ENCODE results near the gene OSR1. TPM values are rescaled to one million over a fixed set of nuclear protein-coding genes. Genes with fewer than 3 reads are reported as not detected.

The OSR1 gene
- total RNA-seq (2014; rRNA removed; shearing (Covaris generic)) (0.24 TPM in 1 of 2 replicates, not detected in the other), polyA plus RNA-seq (2016; fragmentation: Nextera tagmentation; extraction: Ambion mirVana) (0.23 TPM in 1 of 2 replicates, not detected in the other)
- long read RNA-seq: 0 reads

GRCh38 chr2:19358242-19359020 is at the start of gene OSR1:
Gene OSR1 (minus strand): TSS chr2:19358623. CDS start chr2:19353805, 4,818 bp downstream.
- H3K4me3 Mint-ChIP-seq: peak within 1 kb of the TSS; percentile 65
- H3K79me2 ChIP-seq (replicated peaks; ENCODE audit: insufficient read depth): no peaks in the 10 kb centered on the region
- H2AFZ ChIP-seq: peak within 1 kb of the TSS; percentile 98
- no peaks in the 10 kb centered on the region; the same call in 2 of the 3 replicates for H3K36me3 Mint-ChIP-seq (ENCODE audit: low read depth)
- H3K27me3 ChIP-seq (ENCODE audit: insufficient read depth): peaks cover 99% of the 10 kb centered on the region
- peaks cover 51% of the 10 kb centered on the region for H4K20me1 ChIP-seq (replicated peaks; ENCODE audit: insufficient read depth)
- peaks cover 48% of the 10 kb centered on the region for H3K4me1 Mint-ChIP-seq
- no peaks in the 10 kb centered on the region for H3K9me2 ChIP-seq (ENCODE audit: insufficient read depth)
- DNase-seq (ENCODE audit: low spot score): peak; percentile 84
- no peak within 1 kb of the TSS for H3K27ac ChIP-seq (ENCODE audit: low read depth)
- H3K4me1 ChIP-seq (ENCODE audit: insufficient read depth): peaks cover 53% of the 10 kb centered on the region
- peaks cover 17% of the 10 kb centered on the region; the same call in 1 of the 2 replicates for H3F3A ChIP-seq (replicated peaks; ENCODE audit: low read depth)
- peaks cover 4% of the 10 kb centered on the region for H3K9me3 Mint-ChIP-seq
- no peaks in the 10 kb centered on the region; the same call in 1 of the 2 replicates for H3K36me3 ChIP-seq (ENCODE audit: insufficient read depth)
- peak within 1 kb of the TSS; percentile 94 for H3K4me2 ChIP-seq
- H3K27ac Mint-ChIP-seq: no peak within 1 kb of the TSS
- ATAC-seq: peak; percentile 42
- peaks cover 98% of the 10 kb centered on the region for H3K27me3 Mint-ChIP-seq (ENCODE audit: insufficient read depth, low read depth, poor library complexity)
- H3K4me3 ChIP-seq: peak within 1 kb of the TSS; percentile 76
- TF ChIP-seq CTCF (conservative IDR thresholded peaks at IDR 0.05; ENCODE audit: low read depth in 2 of 2) (peak in 1 of 2 experiments; percentile 31; a peak in 2 of 4 replicates), EZH2phosphoT487 (IDR thresholded peaks at IDR 0.05; ENCODE audit: unreplicated experiment) (peak; percentile 4), ZNF462 (CRISPR knock-in tag; IDR thresholded peaks at IDR 0.05) (no peak), ZNF114 (CRISPR knock-in tag; IDR thresholded peaks at IDR 0.05) (no peak)

Data from GM23338 (cell line).